Panc1 (cell line): ENCODE measurements around the gene ERVV-1. TPM values are rescaled to one million over a fixed set of nuclear protein-coding genes. Genes with fewer than 3 reads are reported as not detected.

Source experiments
- ATAC-seq: fragments of 200-7000 bp; cut with Tn5 transposase; 2 replicates; pipeline ENCODE4 v1.9.1; 2020; ENCODE audit warnings: mild to moderate bottlenecking, moderate library complexity
- Bru-seq: library from RNA; stranded (reverse); fragments of 400-500 nt; gene quantifications from one replicate; lab custom pipeline; 2021; lab: Mats Ljungman, UMichigan
- BruChase-seq, 2 experiments: library from RNA; stranded (reverse); fragments of 400-500 nt; gene quantifications; one replicate each; lab custom pipeline; 2021; lab: Mats Ljungman, UMichigan
- BruUV-seq: library from RNA; stranded (reverse); fragments of 400-500 nt; replicated peaks from 2 replicates; lab custom pipeline; 2021; lab: Mats Ljungman, UMichigan
- CTCF ChIA-PET: fragments of 300-600 bp; sonication (Branson Sonifier 250); formaldehyde crosslinking; loops from one replicate; lab custom pipeline; 2022; ENCODE audit warnings: antibody characterized with exemption; lab: Charles Lee
- POLR2A ChIA-PET: fragments of 300-600 bp; sonication (Branson Sonifier 250); formaldehyde crosslinking; loops from one replicate; lab custom pipeline; 2022; ENCODE audit warnings: antibody characterized with exemption; lab: Charles Lee
- DNase-seq: peaks from one replicate; pipeline ENCODE4 v3.0.0-alpha.2; 2010; ENCODE audit warnings: low read depth, low spot score
- H3K27ac ChIP-seq: 2 replicates; pipeline ENCODE4 v1.5.1; 2011; ENCODE audit warnings: mild to moderate bottlenecking, low read length, inconsistent platforms
- H3K27me3 ChIP-seq: fragments of 200-500 bp; sonication (Bioruptor generic); 2 replicates; pipeline ENCODE4 v1.6.0; 2014; ENCODE audit warnings: low read length, inconsistent platforms; ENCODE audit not compliant: control insufficient read depth, insufficient read depth
- H3K36me3 ChIP-seq: fragments of 200-500 bp; sonication (Bioruptor generic); 2 replicates; pipeline ENCODE4 v1.5.1; 2014; ENCODE audit warnings: inconsistent platforms, mild to moderate bottlenecking, low read length, moderate library complexity; ENCODE audit not compliant: control insufficient read depth, insufficient read depth
- H3K4me1 ChIP-seq: 2 replicates; pipeline ENCODE4 v1.5.1; 2011; ENCODE audit warnings: inconsistent platforms, mild to moderate bottlenecking, low read length, moderate library complexity; ENCODE audit not compliant: control insufficient read depth, insufficient read depth
- H3K4me3 ChIP-seq, 2 experiments: 2 replicates each; pipeline ENCODE4 v1.5.1; 2011 to 2012; ENCODE audit warnings: low read depth in 2 of 2, low read length in 2 of 2, mild to moderate bottlenecking in 2 of 2, inconsistent platforms in 1 of 2, moderate library complexity in 1 of 2
- H3K9me3 ChIP-seq: fragments of 200-500 bp; sonication (Bioruptor generic); 2 replicates; pipeline ENCODE4 v1.5.1; 2014; ENCODE audit warnings: low read depth, mild to moderate bottlenecking, inconsistent platforms, low read length, moderate library complexity; ENCODE audit not compliant: control insufficient read depth, insufficient read depth
- POLR2AphosphoS5 ChIP-seq: IDR thresholded peaks from 2 replicates; pipeline ENCODE4 v1.6.1; 2012; ENCODE audit warnings: mild to moderate bottlenecking, low read depth, low read length, moderate library complexity
- SIN3A ChIP-seq: IDR thresholded peaks from 2 replicates; pipeline ENCODE4 v1.6.1; 2012; ENCODE audit warnings: low read depth, mild to moderate bottlenecking, low read length, moderate library complexity, borderline replicate concordance; ENCODE audit not compliant: insufficient read depth
- TCF7L2 ChIP-seq: IDR thresholded peaks from 2 replicates; pipeline ENCODE4 v1.6.1; 2011; ENCODE audit warnings: mild to moderate bottlenecking, low read depth, low read length, inconsistent platforms
- in situ Hi-C: cut with HindIII; loops from 2 replicates; pipeline ENCODE4 v1.10.0; 2016; ENCODE audit warnings: low sequenced_read_pairs, low pct_unique_long_range_greater_than_20kb
- intact Hi-C: fragments of 100-400 bp; cut with micrococcal nuclease; formaldehyde crosslinking; loops from one replicate; pipeline ENCODE4 v1.10.0; 2022; ENCODE audit not compliant: unreplicated experiment
- long read RNA-seq: library from polyadenylated mRNA; unstranded; transcript quantifications from one replicate; pipeline ENCODE4 v2.0.0, GENCODE V29; 2021; ENCODE audit not compliant: unreplicated experiment
- polyA plus RNA-seq: library from polyadenylated mRNA; unstranded; fragments of >200 nt; gene quantifications from one replicate; pipeline ENCODE4 v1.2.1, GENCODE V29; 2012; ENCODE audit warnings: missing spikeins; ENCODE audit not compliant: insufficient read length
- total RNA-seq: library from RNA; stranded (reverse); gene quantifications from one replicate; pipeline ENCODE4 v1.2.1, GENCODE V29; 2021; ENCODE audit not compliant: unreplicated experiment
- TF ChIP-seq, protein P1 (sequence below): fragments of 450-650 bp; IDR thresholded peaks from 2 replicates; pipeline ENCODE4 v1.5.1; 2017; ENCODE audit warnings: mild to moderate bottlenecking
- TF ChIP-seq, protein P2 (sequence below), 2 experiments: IDR thresholded peaks; 2 replicates each; pipeline ENCODE4 v1.6.1; 2011 to 2012; ENCODE audit warnings: low read depth in 2 of 2, control low read depth in 1 of 2, low read length in 1 of 2, mild to moderate bottlenecking in 1 of 2, moderate library complexity in 1 of 2; ENCODE audit not compliant: insufficient read depth in 1 of 2

ERVV-1 gene, protein sequence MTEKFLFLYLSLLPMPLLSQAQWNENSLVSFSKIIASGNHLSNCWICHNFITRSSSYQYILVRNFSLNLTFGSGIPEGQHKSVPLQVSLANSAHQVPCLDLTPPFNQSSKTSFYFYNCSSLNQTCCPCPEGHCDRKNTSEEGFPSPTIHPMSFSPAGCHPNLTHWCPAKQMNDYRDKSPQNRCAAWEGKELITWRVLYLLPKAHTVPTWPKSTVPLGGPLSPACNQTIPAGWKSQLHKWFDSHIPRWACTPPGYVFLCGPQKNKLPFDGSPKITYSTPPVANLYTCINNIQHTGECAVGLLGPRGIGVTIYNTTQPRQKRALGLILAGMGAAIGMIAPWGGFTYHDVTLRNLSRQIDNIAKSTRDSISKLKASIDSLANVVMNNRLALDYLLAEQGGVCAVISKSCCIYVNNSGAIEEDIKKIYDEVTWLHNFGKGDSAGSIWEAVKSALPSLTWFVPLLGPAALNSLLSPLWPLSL
- total RNA-seq: not detected
- polyA plus RNA-seq: not detected
- not detected for Bru-seq, nascent RNA
- not detected for BruChase-seq, experiment 1, labeled RNA remaining after a 2-hour chase
- BruChase-seq, experiment 2, labeled RNA remaining after a 6-hour chase: percentile 28 among the genes with signal in this experiment
- long read RNA-seq: 0 reads

DNA sequence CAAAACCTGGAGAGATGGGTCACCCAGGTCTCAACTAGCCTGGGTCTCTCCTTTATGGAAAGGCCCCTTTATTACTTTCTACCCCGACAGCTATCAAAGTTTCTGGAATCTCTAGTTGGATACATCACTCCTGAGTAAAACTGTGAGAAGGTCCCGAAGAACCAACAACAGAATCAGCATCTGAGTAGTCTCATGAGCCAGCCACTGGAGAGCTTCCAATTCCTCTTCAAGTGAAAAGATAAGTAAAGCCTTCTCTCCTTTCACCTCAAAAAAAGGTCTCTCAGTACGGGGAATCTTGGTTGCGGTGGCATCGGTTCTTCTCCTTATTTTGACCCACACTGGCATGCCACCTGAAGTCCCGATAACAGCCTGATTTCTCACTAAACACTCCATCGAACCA lies at the start of gene ERVV-1:
Gene ERVV-1, plus strand, starts transcription at position 301 of the 400 bp plus-strand sequence. CDS start 170 bp downstream, outside the sequence.
- TF ChIP-seq, protein P1, sequence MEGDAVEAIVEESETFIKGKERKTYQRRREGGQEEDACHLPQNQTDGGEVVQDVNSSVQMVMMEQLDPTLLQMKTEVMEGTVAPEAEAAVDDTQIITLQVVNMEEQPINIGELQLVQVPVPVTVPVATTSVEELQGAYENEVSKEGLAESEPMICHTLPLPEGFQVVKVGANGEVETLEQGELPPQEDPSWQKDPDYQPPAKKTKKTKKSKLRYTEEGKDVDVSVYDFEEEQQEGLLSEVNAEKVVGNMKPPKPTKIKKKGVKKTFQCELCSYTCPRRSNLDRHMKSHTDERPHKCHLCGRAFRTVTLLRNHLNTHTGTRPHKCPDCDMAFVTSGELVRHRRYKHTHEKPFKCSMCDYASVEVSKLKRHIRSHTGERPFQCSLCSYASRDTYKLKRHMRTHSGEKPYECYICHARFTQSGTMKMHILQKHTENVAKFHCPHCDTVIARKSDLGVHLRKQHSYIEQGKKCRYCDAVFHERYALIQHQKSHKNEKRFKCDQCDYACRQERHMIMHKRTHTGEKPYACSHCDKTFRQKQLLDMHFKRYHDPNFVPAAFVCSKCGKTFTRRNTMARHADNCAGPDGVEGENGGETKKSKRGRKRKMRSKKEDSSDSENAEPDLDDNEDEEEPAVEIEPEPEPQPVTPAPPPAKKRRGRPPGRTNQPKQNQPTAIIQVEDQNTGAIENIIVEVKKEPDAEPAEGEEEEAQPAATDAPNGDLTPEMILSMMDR: no peak
- TF ChIP-seq, protein P2, sequence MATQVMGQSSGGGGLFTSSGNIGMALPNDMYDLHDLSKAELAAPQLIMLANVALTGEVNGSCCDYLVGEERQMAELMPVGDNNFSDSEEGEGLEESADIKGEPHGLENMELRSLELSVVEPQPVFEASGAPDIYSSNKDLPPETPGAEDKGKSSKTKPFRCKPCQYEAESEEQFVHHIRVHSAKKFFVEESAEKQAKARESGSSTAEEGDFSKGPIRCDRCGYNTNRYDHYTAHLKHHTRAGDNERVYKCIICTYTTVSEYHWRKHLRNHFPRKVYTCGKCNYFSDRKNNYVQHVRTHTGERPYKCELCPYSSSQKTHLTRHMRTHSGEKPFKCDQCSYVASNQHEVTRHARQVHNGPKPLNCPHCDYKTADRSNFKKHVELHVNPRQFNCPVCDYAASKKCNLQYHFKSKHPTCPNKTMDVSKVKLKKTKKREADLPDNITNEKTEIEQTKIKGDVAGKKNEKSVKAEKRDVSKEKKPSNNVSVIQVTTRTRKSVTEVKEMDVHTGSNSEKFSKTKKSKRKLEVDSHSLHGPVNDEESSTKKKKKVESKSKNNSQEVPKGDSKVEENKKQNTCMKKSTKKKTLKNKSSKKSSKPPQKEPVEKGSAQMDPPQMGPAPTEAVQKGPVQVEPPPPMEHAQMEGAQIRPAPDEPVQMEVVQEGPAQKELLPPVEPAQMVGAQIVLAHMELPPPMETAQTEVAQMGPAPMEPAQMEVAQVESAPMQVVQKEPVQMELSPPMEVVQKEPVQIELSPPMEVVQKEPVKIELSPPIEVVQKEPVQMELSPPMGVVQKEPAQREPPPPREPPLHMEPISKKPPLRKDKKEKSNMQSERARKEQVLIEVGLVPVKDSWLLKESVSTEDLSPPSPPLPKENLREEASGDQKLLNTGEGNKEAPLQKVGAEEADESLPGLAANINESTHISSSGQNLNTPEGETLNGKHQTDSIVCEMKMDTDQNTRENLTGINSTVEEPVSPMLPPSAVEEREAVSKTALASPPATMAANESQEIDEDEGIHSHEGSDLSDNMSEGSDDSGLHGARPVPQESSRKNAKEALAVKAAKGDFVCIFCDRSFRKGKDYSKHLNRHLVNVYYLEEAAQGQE (IDR thresholded peaks at IDR 0.05; ENCODE audit: insufficient read depth in 1 of 2, low read depth in 2 of 2, low read length in 1 of 2): no peak
- TF ChIP-seq TCF7L2 (no peak), SIN3A (no peak)
- H3K9me3 ChIP-seq: 0 out of 2 replicates have a peak, but pooled peaks cover 3% of the 10 kb centered on the region
- in situ Hi-C loops: no loop called here
- no peak within 1 kb of the TSS for H3K27ac ChIP-seq
- ChIA-PET CTCF (no interaction called here), POLR2A (interaction anchor here (0.7 kb wide), 1 partner anchor 15 kb away, joined by 3 read pairs; no protein-coding TSS in a partner anchor)
- DNase-seq (no peak), ATAC-seq (no peak)
- no peak within 1 kb of the TSS for H3K4me3 ChIP-seq
- intact Hi-C loops: no loop called here
- no TSS peak for BruUV-seq
- H3K27me3 ChIP-seq: no peaks in the 10 kb centered on the region
- no peaks in the 10 kb centered on the region for H3K36me3 ChIP-seq
- H3K4me1 ChIP-seq: peaks cover 7% of the 10 kb centered on the region; the same call in 1 of the 2 replicates

DNA sequence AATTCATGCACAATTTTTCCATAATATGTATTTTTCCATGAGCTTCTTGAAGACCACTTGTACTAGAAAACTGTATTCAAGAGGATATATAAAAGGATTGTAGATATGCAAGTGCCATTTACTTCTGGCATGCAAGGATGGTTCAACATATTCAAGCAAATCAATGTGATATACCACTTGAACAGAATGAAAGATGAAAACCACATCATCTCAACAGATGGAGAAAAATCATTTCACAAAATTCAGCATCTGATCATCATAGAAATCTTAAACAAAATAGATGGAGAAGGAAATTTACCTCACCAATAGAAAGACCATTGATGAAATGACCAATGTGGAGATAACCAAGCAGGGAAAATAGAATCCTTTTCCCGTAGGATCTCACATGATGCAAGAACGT lies 45.9 kb upstream of the ERVV-1 start:
- TF ChIP-seq TCF7L2 (no peak), SIN3A (no peak), POLR2AphosphoS5 (no peak)
- TF ChIP-seq, protein P2 (IDR thresholded peaks at IDR 0.05; ENCODE audit: insufficient read depth in 1 of 2, low read depth in 2 of 2, low read length in 1 of 2): no peak
- TF ChIP-seq, protein P1: no peak
- no peak for ATAC-seq
- peaks cover 4% of the 10 kb centered on the region; the same call in 1 of the 2 replicates for H3K9me3 ChIP-seq
- no peaks in the 10 kb centered on the region for H3K27me3 ChIP-seq
- no peak for DNase-seq
- intact Hi-C loops (no loop called here), in situ Hi-C loops (no loop called here)
- no peaks in the 10 kb centered on the region for H3K36me3 ChIP-seq
- no peak overlapping the region for H3K27ac ChIP-seq
- H3K4me3 ChIP-seq: no peak overlapping the region
- POLR2A ChIA-PET: no interaction called here
- CTCF ChIA-PET: no interaction called here
- no peaks in the 10 kb centered on the region; the same call in 1 of the 2 replicates for H3K4me1 ChIP-seq
- no TSS peak for BruUV-seq
